CD4-positive, alpha-beta T cell treated with Interleukin-2 at 100 ng/mL for 4 hours (primary cell): ENCODE results near the gene TMF1.

Experiments used
- DNase-seq: peaks from one replicate; pipeline ENCODE4 v3.0.0-alpha.2; 2020; ENCODE audit warnings: low spot score

Gene TMF1

DNA sequence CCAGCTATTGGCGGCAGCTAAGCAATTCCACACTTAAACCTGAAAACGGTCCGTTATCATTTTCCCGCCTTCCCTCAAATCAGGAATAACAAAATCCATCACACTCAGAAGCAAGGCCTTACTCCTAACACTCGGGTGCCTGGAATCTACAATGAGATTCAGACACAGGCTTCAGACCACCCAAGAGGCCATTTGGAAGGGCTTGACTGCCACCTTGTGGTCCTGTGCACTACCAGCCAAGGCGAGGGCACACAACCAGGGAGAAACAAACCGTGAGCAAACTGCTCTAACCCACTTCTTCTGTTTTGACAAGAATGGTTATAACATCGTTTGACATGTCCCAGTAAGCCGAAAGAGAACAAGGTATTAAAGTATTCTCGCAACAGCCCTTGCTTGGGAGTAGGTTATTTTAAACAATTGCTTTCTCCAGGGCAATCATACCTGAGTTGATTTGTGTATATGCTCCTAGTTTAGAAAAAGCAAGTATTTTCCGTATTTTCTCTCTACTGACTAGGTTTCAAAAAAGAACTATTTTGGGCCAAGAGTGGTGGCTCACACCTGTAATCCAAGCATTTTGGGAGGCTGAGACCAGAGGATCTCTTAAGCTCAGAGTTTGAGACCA, 79.7 kb downstream of the TMF1 start:
- peak; percentile 20 for DNase-seq
